Measurements from ENCODE around the gene URM1. TPM values are rescaled to one million over a fixed set of nuclear protein-coding genes. Genes with fewer than 3 reads are reported as not detected.

URM1 gene
- total RNA-seq, 6 experiments from 2014 or later: 16.6 to 25.9 (median 22.2) TPM

DNA sequence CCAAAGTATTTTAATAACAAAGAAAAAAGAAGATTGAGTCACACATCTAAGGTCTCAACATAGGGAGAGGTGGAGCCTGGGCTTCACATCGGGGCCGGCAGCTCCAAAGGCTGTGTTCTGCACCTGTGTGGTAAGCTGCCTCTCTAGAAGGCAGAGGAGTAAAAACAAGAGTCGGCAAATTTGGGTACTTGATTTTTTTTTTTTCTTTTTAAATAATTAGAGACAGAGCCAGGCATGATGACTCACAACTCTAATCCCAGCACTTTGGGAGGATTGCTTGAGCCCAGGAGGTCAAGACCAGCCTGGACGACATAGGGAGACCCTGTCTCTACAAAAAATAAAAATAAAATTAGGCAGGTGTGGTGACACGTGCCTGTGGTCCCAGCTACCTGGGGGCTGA lies 4.7 kb downstream of the URM1 start:
- H3K9me3 ChIP-seq: no peaks in the 10 kb centered on the region
- intact Hi-C loops (cut with DNase I): no loop called here
- peaks cover 0 to 7% (median 3%) of the 10 kb centered on the region in 4 donors for H3K4me1 ChIP-seq
- ATAC-seq (no peak), DNase-seq (no peak)
- WGBS (ENCODE audit: insufficient coverage, low coverage, low lambda C conversion rate, missing lambda C conversion rate): 83% methylated on average over 5 of the region's 5 CpGs
- H3K36me3 ChIP-seq: peaks cover 0 to 7% (median 4%) of the 10 kb centered on the region in 4 donors
- TF ChIP-seq CTCF (IDR thresholded peaks at IDR 0.05): no peak
- TF ChIP-seq POLR2A (IDR thresholded peaks at IDR 0.05): no peak
- H3K27ac ChIP-seq: no peak overlapping the region
- H3K4me3 ChIP-seq: no peak overlapping the region
- no peaks in the 10 kb centered on the region for H3K27me3 ChIP-seq

- no peak for DNase-seq
- WGBS (ENCODE audit: insufficient coverage, low coverage, low lambda C conversion rate, missing lambda C conversion rate): 86% methylated on average over 4 of the region's 6 CpGs
- Histone ChIP-seq H3K4me3 (no peak overlapping the region), H3K9me3 (no peaks in the 10 kb centered on the region), H3K27ac (no peak overlapping the region), H3K36me3 (peaks cover 0 to 10% (median 6%) of the 10 kb centered on the region in 4 donors), H3K4me1 (no peaks in the 10 kb centered on the region), H3K27me3 (no peaks in the 10 kb centered on the region)
- intact Hi-C loops (cut with DNase I): no loop called here
- ATAC-seq: no peak
- TF ChIP-seq CTCF (IDR thresholded peaks at IDR 0.05) (no peak), POLR2A (IDR thresholded peaks at IDR 0.05) (no peak)
Measured at GRCh38 chr9:128382261-128382660, 11.1 kb downstream of the URM1 start.

DNA sequence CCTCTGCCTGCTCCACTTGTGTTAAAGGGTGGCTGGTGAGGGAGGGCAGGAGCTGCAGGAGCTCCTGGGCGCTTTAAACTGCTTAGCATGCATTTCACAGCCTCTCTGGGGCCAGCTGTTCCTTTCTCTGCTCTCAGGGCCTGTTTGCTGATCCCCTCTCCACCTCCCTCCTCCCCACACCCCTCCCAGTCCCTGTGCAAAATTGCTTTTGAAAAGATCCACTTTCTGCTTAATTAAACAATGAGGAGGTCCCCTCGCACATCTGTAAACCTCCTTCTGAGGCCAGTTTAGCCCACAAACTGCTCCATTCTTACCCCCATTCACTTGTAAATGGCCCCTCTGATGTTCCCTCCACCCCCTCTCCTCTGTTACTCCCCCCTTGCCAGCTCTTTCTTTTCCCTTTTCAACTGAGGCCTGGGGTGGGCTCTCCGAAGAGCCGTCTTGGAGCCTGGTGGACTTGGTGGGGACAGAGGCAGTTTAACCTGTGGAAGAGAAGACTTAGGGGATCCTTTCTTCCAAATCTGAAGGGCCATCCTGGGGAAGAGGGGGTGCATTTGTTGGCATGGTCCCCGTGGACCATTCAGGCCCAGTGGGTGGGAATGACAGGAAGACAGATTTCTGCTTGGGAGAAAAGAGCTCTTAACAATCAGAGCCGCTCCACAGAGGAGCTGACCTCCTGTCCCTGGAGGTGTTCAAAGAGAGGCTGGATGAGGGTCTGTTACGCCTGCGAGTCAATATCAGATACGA lies 12.0 kb downstream of the URM1 start:
- Histone ChIP-seq H3K4me1 (no peaks in the 10 kb centered on the region), H3K36me3 (peaks cover 0 to 14% (median 7%) of the 10 kb centered on the region in 4 donors), H3K9me3 (no peaks in the 10 kb centered on the region), H3K27ac (no peak overlapping the region), H3K4me3 (no peak overlapping the region), H3K27me3 (no peaks in the 10 kb centered on the region)
- ATAC-seq: no peak
- TF ChIP-seq CTCF (IDR thresholded peaks at IDR 0.05) (no peak), POLR2A (IDR thresholded peaks at IDR 0.05) (no peak)
- 95% methylated on average over 6 of the region's 9 CpGs for WGBS (ENCODE audit: insufficient coverage, low coverage, low lambda C conversion rate, missing lambda C conversion rate)
- intact Hi-C loops (cut with DNase I): no loop called here
- no peak for DNase-seq

DNA sequence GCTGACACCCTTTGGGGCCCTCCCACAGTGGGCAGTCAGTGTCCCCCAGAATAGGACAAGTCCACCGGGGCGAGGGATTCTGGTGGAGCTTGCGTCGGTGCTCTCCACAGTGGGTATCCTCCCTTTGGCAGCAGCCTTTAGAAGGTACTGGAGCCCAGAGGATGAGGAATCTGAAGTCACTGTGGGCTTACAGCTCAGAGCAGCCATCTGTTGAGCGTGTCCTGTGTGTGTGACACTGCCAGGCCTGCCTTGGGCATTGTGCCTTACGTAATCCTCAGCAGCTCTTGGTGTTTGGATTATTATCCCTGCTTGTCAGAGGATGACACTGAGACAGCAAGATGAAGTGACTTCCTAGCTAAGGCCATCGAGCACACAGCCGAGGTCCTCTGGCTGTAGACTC lies 12.6 kb downstream of the URM1 start:
- Histone ChIP-seq H3K27ac (no peak overlapping the region), H3K9me3 (no peaks in the 10 kb centered on the region), H3K4me3 (no peak overlapping the region), H3K36me3 (peaks cover 0 to 19% (median 10%) of the 10 kb centered on the region in 4 donors), H3K4me1 (no peaks in the 10 kb centered on the region), H3K27me3 (no peaks in the 10 kb centered on the region)
- WGBS (ENCODE audit: insufficient coverage, low coverage, low lambda C conversion rate, missing lambda C conversion rate): no CpG with 5 or more reads among the region's 8 CpGs
- DNase-seq (no peak), ATAC-seq (no peak)
- intact Hi-C loops (cut with DNase I): no loop called here
- TF ChIP-seq POLR2A (IDR thresholded peaks at IDR 0.05): no peak

- Histone ChIP-seq H3K4me1 (no peaks in the 10 kb centered on the region), H3K27me3 (no peaks in the 10 kb centered on the region), H3K27ac (no peak overlapping the region), H3K36me3 (peaks cover 0 to 20% (median 14%) of the 10 kb centered on the region in 4 donors), H3K4me3 (no peak overlapping the region), H3K9me3 (no peaks in the 10 kb centered on the region)
- intact Hi-C loops (cut with DNase I): no loop called here
- DNase-seq (no peak), ATAC-seq (no peak)
- TF ChIP-seq POLR2A (IDR thresholded peaks at IDR 0.05) (no peak), CTCF (IDR thresholded peaks at IDR 0.05) (no peak)
- 89% methylated on average over 4 of the region's 7 CpGs for WGBS (ENCODE audit: insufficient coverage, low coverage, low lambda C conversion rate, missing lambda C conversion rate)
Measured at GRCh38 chr9:128384801-128385495, 13.8 kb downstream of the URM1 start.
